Adrenal gland (tissue), 19 donors: ENCODE results near the gene CCL24. TPM values are rescaled to one million over a fixed set of nuclear protein-coding genes. Genes with fewer than 3 reads are reported as not detected.
"Not testable (repeated sequence)": the region's sequence is repeated elsewhere in the genome, so short reads cannot be mapped to it uniquely, and the experiment has no call there.

Source experiments
- DNase-seq, 7 donors: peaks; one replicate each; pipeline ENCODE4 v3.0.0-alpha.2; 2019 to 2020
- H3K27ac ChIP-seq, 5 donors: fragments of 200-600 bp; sonication (generic) in 4 of 5; 1 replicate in 3 of 5; 2 replicates in 2 of 5; pipeline versions ENCODE4 v1.5.1 to v1.8.0; 2016 to 2020; ENCODE audit warnings: mild to moderate bottlenecking in 1 of 5
- H3K27me3 ChIP-seq: fragments of 200-600 bp; 2 replicates; pipeline ENCODE4 v1.8.0; 2021
- H3K36me3 ChIP-seq, 2 donors: fragments of 200-600 bp; replicated peaks in 1 of 2; 1 replicate in 1 of 2; 2 replicates in 1 of 2; pipeline versions ENCODE4 v1.5.1 to v1.8.0; 2018 to 2022
- H3K4me1 ChIP-seq, 2 donors: fragments of 200-600 bp; replicated peaks in 1 of 2; 1 replicate in 1 of 2; 2 replicates in 1 of 2; pipeline versions ENCODE4 v1.5.1 to v1.8.0; 2018 to 2021
- H3K4me3 ChIP-seq, 4 donors: fragments of 200-600 bp; sonication (generic) in 3 of 4; one replicate each; pipeline ENCODE4 v1.5.1; 2016 to 2018
- H3K9me3 ChIP-seq, 3 donors: fragments of 200-600 bp; sonication (generic) in 1 of 3; replicated peaks in 1 of 3; 1 replicate in 2 of 3; 2 replicates in 1 of 3; pipeline versions ENCODE4 v1.5.1 to v1.8.0; 2016 to 2021
- CTCF ChIP-seq, 6 experiments: fragments of 450-650 bp in 4 of 6; fragments of 200-600 bp in 2 of 6; sonication (generic) in 1 of 6; IDR thresholded peaks; 1 replicate in 5 of 6; 2 replicates in 1 of 6; pipeline versions ENCODE4 v1.5.1 to v1.8.0; 2016 to 2021; ENCODE audit warnings: antibody characterized with exemption in 6 of 6, mild to moderate bottlenecking in 2 of 6, moderate library complexity in 1 of 6
- POLR2A ChIP-seq, 2 donors: fragments of 450-650 bp; IDR thresholded peaks; one replicate each; pipeline ENCODE4 v1.6.1; 2017; ENCODE audit warnings: antibody characterized with exemption in 2 of 2, mild to moderate bottlenecking in 2 of 2, moderate library complexity in 1 of 2
- WGBS, 4 donors: extraction: QIAGEN DNeasy Blood & Tissue Kit in 2 of 4; methylation state at CpG; one replicate each; pipeline versions ENCODE4 v1.1.5 to v1.1.7; 2013 to 2017; 5-methylcytosine and 5-hydroxymethylcytosine counted together
- intact Hi-C, 2 donors: fragments of 100-400 bp; cut with DNase I; formaldehyde crosslinking; loops; one replicate each; pipeline versions ENCODE4 v1.14.1 to v1.15.0; 2022 to 2023
- long read RNA-seq, 10 donors: library from polyadenylated mRNA in 3 of 10; unstranded in 2 of 10; stranded (forward) in 1 of 10; transcript quantifications; one replicate each; pipeline ENCODE4 v2.0.0 and lab custom pipeline, GENCODE V29; 2021 to 2026
- polyA plus RNA-seq, 3 donors: library from polyadenylated mRNA; stranded (reverse); fragments of 200-250 nt in 2 of 3; fragments of 350-450 nt in 1 of 3; fragmentation: Illumina TruSeq in 1 of 3; extraction: RNeasy Lipid Tissue Mini Kit (QIAGEN cat#74804) in 1 of 3; gene quantifications; one replicate each; pipeline ENCODE4 v1.2.3, GENCODE V29; 2013 to 2014
- total RNA-seq, 9 donors: library from RNA; depleted of rRNA in 4 of 9; stranded (reverse); fragments of >200 nt in 4 of 9; fragments of 120-200 nt in 1 of 9; fragmentation: NEBNext Ultra II Directional in 1 of 9; extraction: Animal tissue kit (Norgen Biotek cat#: 25700) in 1 of 9; gene quantifications; one replicate each; pipeline versions ENCODE4 v1.1.0 to v1.2.4, GENCODE V29; 2013 to 2023
- donor health status: healthy with polysubstance abuse.
- donor health status: Bipolar disorder and iron deficiency.
- donor health status: DM: yes; HTN: yes; CAD: no.
- donor health status: DM: no; HTN: no; CAD: no.
- donor health status: DM: no; HTN: no; CAD: no.
- donor health status: DM: yes; HTN: yes; CAD: no.

Gene CCL24
- total RNA-seq (1 to 10 TPM in 2 of 9 donors, under 1 TPM in 1, not detected in 6; 0.91 to 4.0 (median 2.1) TPM), polyA plus RNA-seq (under 1 TPM in 1 of 3 donors, not detected in 2; 0.64 TPM)
- long read RNA-seq, donor 1 = 0 reads
- long read RNA-seq, donor 2, partial matches to known transcripts = 0 of 1 reads
- long read RNA-seq, donor 2, other reads (novel, unspliced or antisense) = 0 of 1 reads
- long read RNA-seq, donor 3 = 0 reads
- long read RNA-seq, donor 4 = 0 reads
- long read RNA-seq, donor 5, partial matches to known transcripts = 0 of 1 reads
- long read RNA-seq, donor 5, other reads (novel, unspliced or antisense) = 0 of 1 reads
- long read RNA-seq, donor 6 = 0 reads
- long read RNA-seq, donor 7 = 0 reads
- long read RNA-seq, donor 8 = 0 reads
- long read RNA-seq, donor 9 = 0 reads
- long read RNA-seq, donor 10 = 0 reads

- 49 to 70% (median 60%) methylated on average over 3 to 7 of the region's 7 CpGs for WGBS, 4 donors
- no peak within 1 kb of the TSS for H3K27ac ChIP-seq
These were observed at the start of gene CCL24 for GRCh38 chr7:75813781-75814236. TSS of gene CCL24 (minus strand) at chr7:75813806. CDS start at chr7:75813715, 91 bp downstream.

GRCh38 chr7:75861636-75862035 lies 48.0 kb upstream of the CCL24 start:
- no peak for DNase-seq
- Histone ChIP-seq H3K27me3 (no peaks in the 10 kb centered on the region), H3K36me3 (no peaks in the 10 kb centered on the region), H3K4me1 (peaks cover 0 to 11% of the 10 kb centered on the region in 2 donors), H3K27ac (peak overlapping the region in 2 of 5 donors; percentile 23 to 53), H3K9me3 (no peaks in the 10 kb centered on the region), H3K4me3 (no peak overlapping the region)
- no peak for TF ChIP-seq POLR2A (IDR thresholded peaks at IDR 0.05)
- peak in 1 of 6 experiments; percentile 1 for TF ChIP-seq CTCF (IDR thresholded peaks at IDR 0.05)
- intact Hi-C loops = no loop called here
- 63 to 76% (median 72%) methylated on average over 4 of the region's 4 CpGs for WGBS, 4 donors

More at GRCh38 chr7:75813781-75814236, at the start of gene CCL24:
- intact Hi-C loops = no loop called here
- no peaks in the 10 kb centered on the region for H3K4me1 ChIP-seq
- DNase-seq = peak in 3 of 7 donors; percentile 24 to 54 (median 35)
- TF ChIP-seq CTCF (IDR thresholded peaks at IDR 0.05) = no peak
- TF ChIP-seq POLR2A (IDR thresholded peaks at IDR 0.05) = no peak
- H3K27me3 ChIP-seq = no peaks in the 10 kb centered on the region
- no peak within 1 kb of the TSS for H3K4me3 ChIP-seq
- H3K9me3 ChIP-seq = no peaks in the 10 kb centered on the region
- H3K36me3 ChIP-seq = no peaks in the 10 kb centered on the region

- H3K36me3 ChIP-seq = no peaks in the 10 kb centered on the region
- H3K27me3 ChIP-seq = no peaks in the 10 kb centered on the region
- TF ChIP-seq CTCF (IDR thresholded peaks at IDR 0.05) (no peak), POLR2A (IDR thresholded peaks at IDR 0.05) (no peak)
- H3K27ac ChIP-seq = no peak overlapping the region
- H3K9me3 ChIP-seq = no peaks in the 10 kb centered on the region
- H3K4me3 ChIP-seq = no peak overlapping the region
- no peak for DNase-seq
- no peaks in the 10 kb centered on the region for H3K4me1 ChIP-seq
- intact Hi-C loops = no loop called here
These were observed 44.8 kb upstream of the CCL24 start for GRCh38 chr7:75858410-75858809.

GRCh38 chr7:75856536-75856935 lies 42.9 kb upstream of the CCL24 start:
- Histone ChIP-seq H3K27ac (no peak overlapping the region), H3K4me3 (no peak overlapping the region), H3K36me3 (no peaks in the 10 kb centered on the region), H3K4me1 (no peaks in the 10 kb centered on the region), H3K27me3 (no peaks in the 10 kb centered on the region), H3K9me3 (no peaks in the 10 kb centered on the region)
- DNase-seq = peak in 1 of 7 donors; percentile 39
- 74 to 79% (median 77%) methylated on average over 6 of the region's 6 CpGs for WGBS, 4 donors
- intact Hi-C loops = no loop called here
- no peak for TF ChIP-seq POLR2A (IDR thresholded peaks at IDR 0.05)
- TF ChIP-seq CTCF (IDR thresholded peaks at IDR 0.05) = no peak

DNA sequence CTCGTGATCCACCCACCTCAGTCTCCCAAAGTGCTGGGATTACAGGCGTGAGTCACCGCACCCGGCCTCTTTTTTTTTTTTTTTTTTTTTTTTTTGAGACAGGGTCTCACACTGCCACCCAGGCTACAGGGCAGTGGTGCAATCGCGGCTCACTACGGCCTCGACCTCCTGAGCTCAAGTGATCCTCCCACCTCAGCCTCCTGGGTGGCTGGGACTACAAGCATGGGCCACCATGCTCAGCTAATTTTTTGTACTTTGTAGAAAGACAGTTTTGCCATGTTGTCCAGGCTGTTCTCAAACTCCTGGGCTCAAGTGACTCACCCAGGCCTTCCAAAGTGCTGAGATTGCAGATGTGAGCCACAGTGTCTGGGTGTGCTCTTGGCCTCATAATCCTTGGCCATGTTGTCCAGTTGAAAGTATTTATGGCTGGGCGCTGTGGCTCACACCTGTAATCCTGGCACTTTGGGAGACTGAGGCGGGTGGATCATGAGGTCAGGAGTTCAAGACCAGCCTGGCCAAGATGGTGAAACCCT lies 41.3 kb upstream of the CCL24 start:
- H3K4me1 ChIP-seq, H3K27me3 ChIP-seq, H3K36me3 ChIP-seq, H3K4me3 ChIP-seq, H3K9me3 ChIP-seq, H3K27ac ChIP-seq, DNase-seq, intact Hi-C loops: not testable (repeated sequence)
- WGBS, 4 donors = 69 to 91% (median 83%) methylated on average over 6 to 10 of the region's 10 CpGs
